Thymus (tissue), 11 donors: Measurements from ENCODE around the gene CBX1. TPM values are rescaled to one million over a fixed set of nuclear protein-coding genes. Genes with fewer than 3 reads are reported as not detected.
"Not testable (repeated sequence)": the region's sequence is repeated elsewhere in the genome, so short reads cannot be mapped to it uniquely, and the experiment has no call there.

ENCODE experiments used
- DNase-seq, 9 donors: peaks; one replicate each; pipeline ENCODE4 v3.0.0-alpha.2; 2013; ENCODE audit warnings: low spot score in 9 of 9, low read depth in 6 of 9, missing footprints in 1 of 9
- H3K27ac ChIP-seq, 2 donors: one replicate each; pipeline ENCODE4 v1.5.1; 2013; ENCODE audit warnings: control low read depth in 1 of 2, low read depth in 1 of 2, low read length in 1 of 2, mild to moderate bottlenecking in 1 of 2, moderate library complexity in 1 of 2
- H3K27me3 ChIP-seq, 2 donors: one replicate each; pipeline ENCODE4 v1.5.1; 2013; ENCODE audit warnings: low read length in 1 of 2; ENCODE audit not compliant: control insufficient read depth in 2 of 2, insufficient read depth in 1 of 2
- H3K36me3 ChIP-seq, 2 donors: one replicate each; pipeline ENCODE4 v1.5.1; 2013; ENCODE audit warnings: low read length in 1 of 2, mild to moderate bottlenecking in 1 of 2, moderate library complexity in 1 of 2; ENCODE audit not compliant: control insufficient read depth in 2 of 2, insufficient read depth in 2 of 2
- H3K4me1 ChIP-seq, 2 donors: one replicate each; pipeline ENCODE4 v1.5.1; 2013; ENCODE audit warnings: low read length in 2 of 2; ENCODE audit not compliant: control insufficient read depth in 2 of 2, insufficient read depth in 2 of 2
- H3K4me3 ChIP-seq, 2 donors: one replicate each; pipeline ENCODE4 v1.5.1; 2013; ENCODE audit warnings: low read length in 2 of 2, control low read depth in 1 of 2, mild to moderate bottlenecking in 1 of 2
- H3K9me3 ChIP-seq, 2 donors: one replicate each; pipeline ENCODE4 v1.5.1; 2013; ENCODE audit warnings: low read length in 1 of 2, mild to moderate bottlenecking in 1 of 2; ENCODE audit not compliant: control insufficient read depth in 2 of 2, insufficient read depth in 1 of 2
- WGBS: extraction: QIAGEN DNeasy Blood & Tissue Kit; methylation state at CpG from one replicate; pipeline ENCODE4 v1.1.7; 2013; 5-methylcytosine and 5-hydroxymethylcytosine counted together
- polyA plus RNA-seq: library from polyadenylated mRNA; stranded (reverse); fragments of 200-250 nt; gene quantifications from one replicate; pipeline ENCODE4 v1.2.3, GENCODE V29; 2013
- total RNA-seq: library from RNA; stranded (reverse); fragments of 120-200 nt; gene quantifications from one replicate; pipeline ENCODE4 v1.2.4, GENCODE V29; 2013
- donor health status: healthy.

CBX1 gene
- total and polyA plus RNA-seq, 2 donors = 39.8 to 64.6 TPM

GRCh38 chr17:48095611-48096010, 5.7 kb downstream of the CBX1 start:
- DNase-seq = no peak
- WGBS = 96% methylated on average over 4 of the region's 4 CpGs
- H3K27ac ChIP-seq = no peak overlapping the region
- no peak overlapping the region for H3K4me3 ChIP-seq
- H3K9me3 ChIP-seq = no peaks in the 10 kb centered on the region
- H3K27me3 ChIP-seq = no peaks in the 10 kb centered on the region
- peaks cover 9 to 20% of the 10 kb centered on the region in 2 donors for H3K36me3 ChIP-seq
- H3K4me1 ChIP-seq = peaks cover 4 to 10% of the 10 kb centered on the region in 2 donors

GRCh38 chr17:48093341-48094045, 7.8 kb downstream of the CBX1 start:
- Histone ChIP-seq H3K27ac (no peak overlapping the region), H3K27me3 (no peaks in the 10 kb centered on the region), H3K36me3 (peaks cover 9 to 20% of the 10 kb centered on the region in 2 donors), H3K4me1 (no peaks in the 10 kb centered on the region), H3K9me3 (no peaks in the 10 kb centered on the region), H3K4me3 (no peak overlapping the region)
- DNase-seq = no peak
- 97% methylated on average over 11 of the region's 11 CpGs for WGBS

GRCh38 chr17:48084932-48085331, 16.3 kb downstream of the CBX1 start:
- Histone ChIP-seq H3K9me3 (no peaks in the 10 kb centered on the region), H3K4me3 (no peak overlapping the region), H3K27me3 (no peaks in the 10 kb centered on the region), H3K4me1 (no peaks in the 10 kb centered on the region), H3K27ac (no peak overlapping the region), H3K36me3 (peaks cover 0 to 3% of the 10 kb centered on the region in 2 donors)
- no peak for DNase-seq
- 79% methylated on average over 2 of the region's 2 CpGs for WGBS

GRCh38 chr17:48081858-48082257, 19.4 kb downstream of the CBX1 start:
- no peaks in the 10 kb centered on the region for H3K4me1 ChIP-seq
- WGBS = 95% methylated on average over 5 of the region's 5 CpGs

GRCh38 chr17:48077152-48077551, 24.1 kb downstream of the CBX1 start:
- H3K27me3 ChIP-seq, H3K4me3 ChIP-seq, H3K4me1 ChIP-seq, DNase-seq, H3K27ac ChIP-seq, H3K9me3 ChIP-seq: not testable (repeated sequence)
- H3K36me3 ChIP-seq = peaks cover 19 to 38% of the 10 kb centered on the region in 2 donors
- 98% methylated on average over 10 of the region's 10 CpGs for WGBS

More at GRCh38 chr17:48081858-48082257, 19.4 kb downstream of the CBX1 start:
- Histone ChIP-seq H3K27me3 (no peaks in the 10 kb centered on the region), H3K9me3 (no peaks in the 10 kb centered on the region), H3K27ac (no peak overlapping the region), H3K36me3 (peaks cover 3 to 4% of the 10 kb centered on the region in 2 donors), H3K4me3 (no peak overlapping the region)
- no peak for DNase-seq

GRCh38 chr17:48074322-48075081, 26.8 kb downstream of the CBX1 start:
- no peaks in the 10 kb centered on the region for H3K4me1 ChIP-seq
- no peaks in the 10 kb centered on the region for H3K9me3 ChIP-seq
- no peak overlapping the region for H3K27ac ChIP-seq
- WGBS = 93% methylated on average over 7 of the region's 7 CpGs
- H3K27me3 ChIP-seq = no peaks in the 10 kb centered on the region
- H3K4me3 ChIP-seq = no peak overlapping the region
- peaks cover 38 to 62% of the 10 kb centered on the region in 2 donors for H3K36me3 ChIP-seq
- DNase-seq = peak; percentile 26 to 81 (median 59)

- H3K4me3 ChIP-seq, H3K27me3 ChIP-seq, H3K4me1 ChIP-seq, DNase-seq, H3K9me3 ChIP-seq: not testable (repeated sequence)
- Histone ChIP-seq H3K27ac (peak overlapping the region in 1 of 2 donors; percentile 1), H3K36me3 (peaks cover 42 to 66% of the 10 kb centered on the region in 2 donors)
- 96% methylated on average over 5 of the region's 5 CpGs for WGBS
Observed at GRCh38 chr17:48073566-48074094, 27.6 kb downstream of the CBX1 start.

- H3K27ac ChIP-seq, H3K4me1 ChIP-seq, H3K4me3 ChIP-seq, DNase-seq, H3K27me3 ChIP-seq, H3K9me3 ChIP-seq: not testable (repeated sequence)
- peaks cover 45 to 70% of the 10 kb centered on the region in 2 donors for H3K36me3 ChIP-seq
- 96% methylated on average over 9 of the region's 9 CpGs for WGBS
Observed at GRCh38 chr17:48072811-48073210, 28.5 kb downstream of the CBX1 start.

- Histone ChIP-seq H3K9me3 (no peaks in the 10 kb centered on the region), H3K27me3 (no peaks in the 10 kb centered on the region), H3K27ac (no peak overlapping the region), H3K4me1 (no peaks in the 10 kb centered on the region), H3K4me3 (no peak overlapping the region), H3K36me3 (peaks cover 41 to 73% of the 10 kb centered on the region in 2 donors)
- 96% methylated on average over 2 of the region's 2 CpGs for WGBS
- no peak for DNase-seq
Observed at GRCh38 chr17:48071654-48072053, 29.6 kb downstream of the CBX1 start.
